Neuron (in vitro differentiated cells): ENCODE data around the gene PCP4L1.
"Not testable (repeated sequence)": the region's sequence is repeated elsewhere in the genome, so short reads cannot be mapped to it uniquely, and the experiment has no call there.

ENCODE experiments used
- H2AFZ ChIP-seq: one replicate; pipeline ENCODE4 v1.6.1; 2013; ENCODE audit warnings: low read depth, mild to moderate bottlenecking, inconsistent platforms, low read length, moderate library complexity
- H3K27me3 ChIP-seq: one replicate; pipeline ENCODE4 v1.6.1; 2013; ENCODE audit warnings: low read length; ENCODE audit not compliant: insufficient read depth
- H3K36me3 ChIP-seq: one replicate; pipeline ENCODE4 v1.6.1; 2013; ENCODE audit warnings: low read length; ENCODE audit not compliant: insufficient read depth
- H3K4me1 ChIP-seq: one replicate; pipeline ENCODE4 v1.6.1; 2013; ENCODE audit warnings: low read length; ENCODE audit not compliant: insufficient read depth
- H3K4me3 ChIP-seq: 2 replicates; pipeline ENCODE4 v1.5.1; 2013; ENCODE audit warnings: mild to moderate bottlenecking, low read length, moderate library complexity
- H3K9me3 ChIP-seq: one replicate; pipeline ENCODE4 v1.6.1; 2013; ENCODE audit warnings: low read length

Gene PCP4L1

GRCh38 chr1:161315841-161316674, 57.5 kb downstream of the PCP4L1 start:
- Histone ChIP-seq H3K4me3 (peak overlapping the region; percentile 11), H3K4me1 (peaks cover 18% of the 10 kb centered on the region)
- H3K36me3 ChIP-seq, H2AFZ ChIP-seq, H3K9me3 ChIP-seq, H3K27me3 ChIP-seq: not testable (repeated sequence)

GRCh38 chr1:161324020-161324419, 65.5 kb downstream of the PCP4L1 start:
- H2AFZ ChIP-seq, result no peak overlapping the region

GRCh38 chr1:161330346-161330745, 71.8 kb downstream of the PCP4L1 start:
- Histone ChIP-seq H3K4me1 (no peaks in the 10 kb centered on the region), H3K4me3 (no peak overlapping the region), H2AFZ (no peak overlapping the region), H3K27me3 (no peaks in the 10 kb centered on the region), H3K9me3 (no peaks in the 10 kb centered on the region), H3K36me3 (peaks cover 69% of the 10 kb centered on the region)

More at GRCh38 chr1:161324020-161324419, 65.5 kb downstream of the PCP4L1 start:
- Histone ChIP-seq H3K9me3 (no peaks in the 10 kb centered on the region), H3K27me3 (no peaks in the 10 kb centered on the region), H3K36me3 (peaks cover 33% of the 10 kb centered on the region), H3K4me1 (no peaks in the 10 kb centered on the region), H3K4me3 (no peak overlapping the region)

- no peak overlapping the region for H3K4me3 ChIP-seq
- peaks cover 71% of the 10 kb centered on the region for H3K36me3 ChIP-seq
- H2AFZ ChIP-seq, result no peak overlapping the region
Measured at GRCh38 chr1:161333166-161333565, 74.6 kb downstream of the PCP4L1 start.

More at GRCh38 chr1:161333166-161333565, 74.6 kb downstream of the PCP4L1 start:
- H3K9me3 ChIP-seq, result no peaks in the 10 kb centered on the region
- no peaks in the 10 kb centered on the region for H3K27me3 ChIP-seq
- H3K4me1 ChIP-seq, result no peaks in the 10 kb centered on the region
